Pancreas (tissue), 10 donors: Measurements from ENCODE around the gene EPHB2. TPM values are rescaled to one million over a fixed set of nuclear protein-coding genes. Genes with fewer than 3 reads are reported as not detected.
A peak's percentile ranks its signal among the peaks of the same experiment; 100 is the strongest.

ENCODE experiments used
- ATAC-seq, 4 donors: fragments of 200-7000 bp; cut with Tn5 transposase; one replicate each; pipeline versions ENCODE4 v1.8.0 to v1.9.1; 2020; ENCODE audit warnings: mild to moderate bottlenecking in 4 of 4, moderate library complexity in 4 of 4
- DNase-seq, 6 donors: peaks; one replicate each; pipeline ENCODE4 v3.0.0-alpha.2; 2020
- FAIRE-seq: peaks from 2 replicates; lab custom pipeline; 2012; peaks lifted over from hg19 to GRCh38; lab: Jason Lieb, UNC
- H3K27ac ChIP-seq, 4 donors: fragments of 200-600 bp; sonication (generic); 1 replicate in 3 of 4; 2 replicates in 1 of 4; pipeline versions ENCODE4 v1.5.0 to v1.8.0; 2020
- H3K27me3 ChIP-seq, 4 donors: fragments of 200-600 bp; one replicate each; pipeline ENCODE4 v1.8.0; 2021
- H3K36me3 ChIP-seq, 3 donors: fragments of 200-600 bp; sonication (generic) in 1 of 3; one replicate each; pipeline versions ENCODE4 v1.5.0 to v1.8.0; 2020 to 2021
- H3K4me1 ChIP-seq, 3 donors: fragments of 200-600 bp; one replicate each; pipeline ENCODE4 v1.8.0; 2021
- H3K4me3 ChIP-seq, 4 donors: fragments of 200-600 bp; sonication (generic) in 2 of 4; one replicate each; pipeline versions ENCODE4 v1.5.0 to v1.8.0; 2020 to 2021
- H3K9me3 ChIP-seq, 4 donors: fragments of 200-600 bp; one replicate each; pipeline ENCODE4 v1.8.0; 2021
- CTCF ChIP-seq, 4 donors: fragments of 200-600 bp; sonication (generic) in 3 of 4; IDR thresholded peaks; one replicate each; pipeline versions ENCODE4 v1.5.0 to v1.8.0; 2021; ENCODE audit warnings: antibody characterized with exemption in 4 of 4
- WGBS, 2 donors: extraction: QIAGEN DNeasy Blood & Tissue Kit; methylation state at CpG; one replicate each; pipeline ENCODE4 v1.1.7; 2013; 5-methylcytosine and 5-hydroxymethylcytosine counted together
- intact Hi-C, 3 donors: fragments of 100-400 bp; cut with DNase I; formaldehyde crosslinking; loops; one replicate each; pipeline versions ENCODE4 v1.11.1 to v1.14.2; 2022
- polyA plus RNA-seq, 2 donors: library from polyadenylated mRNA; stranded (reverse); fragments of 200-250 nt; gene quantifications; one replicate each; pipeline ENCODE4 v1.2.3, GENCODE V29; 2013
- total RNA-seq, 6 donors: library from RNA; stranded (reverse); fragmentation: NEBNext Ultra II Directional in 4 of 6; extraction: Animal tissue kit (Norgen Biotek cat#: 25700) in 4 of 6; gene quantifications; one replicate each; pipeline versions ENCODE4 v1.2.1 to v1.2.4, GENCODE V29; 2021 to 2023
- donor health status: healthy with polysubstance abuse.
- donor health status: DM: no; HTN: no; CAD: no; lungs with moderate emphysema.
- donor health status: DM: no; HTN: no; CAD: no.
- donor health status: control.
- donor health status: control.
- donor health status: Bipolar disorder and iron deficiency.
- donor health status: DM: yes; HTN: yes; CAD: no.
- donor health status: DM: no; HTN: no; CAD: no.
- donor health status: DM: no; HTN: no; CAD: no.
- donor health status: DM: yes; HTN: yes; CAD: no.

The EPHB2 gene
- total and polyA plus RNA-seq, 8 donors: 1.3 to 10.0 (median 4.4) TPM

- FAIRE-seq (no peak), DNase-seq (peak in 3 of 6 donors; percentile 16 to 29 (median 24))
- H3K4me1 ChIP-seq: peaks cover 0 to 12% (median 9%) of the 10 kb centered on the region in 3 donors
Observed at GRCh38 chr1:22749919-22750684, 39.5 kb downstream of the EPHB2 start.

GRCh38 chr1:22750685-22751051 is 40.0 kb downstream of the EPHB2 start:
- peaks cover 0 to 12% (median 9%) of the 10 kb centered on the region in 3 donors for H3K4me1 ChIP-seq
- ATAC-seq: peak in 3 of 4 donors; percentile 38 to 63 (median 62)
- 25 to 26% methylated on average over 1 of the region's 1 CpG for WGBS, 2 donors

More at GRCh38 chr1:22749919-22750684, 39.5 kb downstream of the EPHB2 start:
- Histone ChIP-seq H3K9me3 (no peaks in the 10 kb centered on the region), H3K27me3 (no peaks in the 10 kb centered on the region), H3K27ac (peak overlapping the region; percentile 35 to 82 (median 64)), H3K36me3 (no peaks in the 10 kb centered on the region), H3K4me3 (no peak overlapping the region)
- ATAC-seq: peak; percentile 72 to 90 (median 86)
- TF ChIP-seq CTCF (IDR thresholded peaks at IDR 0.05): no peak
- intact Hi-C loops: no loop called here
- WGBS, 2 donors: 39 to 42% methylated on average over 5 of the region's 5 CpGs

GRCh38 chr1:22751124-22751531 is 40.5 kb downstream of the EPHB2 start:
- peaks cover 0 to 12% (median 9%) of the 10 kb centered on the region in 3 donors for H3K4me1 ChIP-seq
- TF ChIP-seq CTCF (IDR thresholded peaks at IDR 0.05): no peak
- H3K36me3 ChIP-seq: no peaks in the 10 kb centered on the region
- intact Hi-C loops: no loop called here
- H3K9me3 ChIP-seq: no peaks in the 10 kb centered on the region
- DNase-seq (peak in 4 of 6 donors; percentile 34 to 67 (median 38)), FAIRE-seq (no peak), ATAC-seq (peak; percentile 68 to 86 (median 78))
- WGBS, 2 donors: 23 to 39% methylated on average over 6 of the region's 6 CpGs
- H3K27ac ChIP-seq: peak overlapping the region; percentile 35 to 82 (median 64)
- H3K27me3 ChIP-seq: no peaks in the 10 kb centered on the region
- H3K4me3 ChIP-seq: no peak overlapping the region

More at GRCh38 chr1:22750685-22751051, 40.0 kb downstream of the EPHB2 start:
- DNase-seq: no peak
- no peak for TF ChIP-seq CTCF (IDR thresholded peaks at IDR 0.05)
- intact Hi-C loops: no loop called here
- no peak for FAIRE-seq
- H3K27ac ChIP-seq: peak overlapping the region; percentile 35 to 82 (median 64)
- H3K36me3 ChIP-seq: no peaks in the 10 kb centered on the region
- H3K4me3 ChIP-seq: no peak overlapping the region
- no peaks in the 10 kb centered on the region for H3K9me3 ChIP-seq
- H3K27me3 ChIP-seq: no peaks in the 10 kb centered on the region

- Histone ChIP-seq H3K27me3 (no peaks in the 10 kb centered on the region), H3K36me3 (no peaks in the 10 kb centered on the region), H3K4me3 (no peak overlapping the region), H3K27ac (no peak overlapping the region), H3K4me1 (peaks cover 0 to 12% (median 9%) of the 10 kb centered on the region in 3 donors), H3K9me3 (no peaks in the 10 kb centered on the region)
- no peak for ATAC-seq
- 96 to 97% methylated on average over 1 of the region's 1 CpG for WGBS, 2 donors
- FAIRE-seq: peak; percentile 13
- DNase-seq: no peak
- no peak for TF ChIP-seq CTCF (IDR thresholded peaks at IDR 0.05)
- intact Hi-C loops: no loop called here
Observed at GRCh38 chr1:22752339-22752738, 41.7 kb downstream of the EPHB2 start.
